Heart right ventricle (tissue), 16 donors: Measurements from ENCODE around the gene MALAT1. TPM values are rescaled to one million over a fixed set of nuclear protein-coding genes. Genes with fewer than 3 reads are reported as not detected.
A peak's percentile ranks its signal among the peaks of the same experiment; 100 is the strongest.

Experiments used
- ATAC-seq, 8 donors: fragments of 200-7000 bp; cut with Tn5 transposase; one replicate each; pipeline ENCODE4 v1.9.1; 2020; ENCODE audit warnings: mild to moderate bottlenecking in 8 of 8, moderate library complexity in 8 of 8, moderate number of reproducible peaks in 1 of 8
- DNase-seq, 2 donors: peaks; one replicate each; pipeline ENCODE4 v3.0.0-alpha.2; 2020
- H3K27ac ChIP-seq, 10 donors: fragments of 200-600 bp; sonication (generic) in 2 of 10; one replicate each; pipeline versions ENCODE4 v1.5.0 to v1.8.0; 2020 to 2022; ENCODE audit warnings: mild to moderate bottlenecking in 3 of 10
- H3K27me3 ChIP-seq, 7 donors: fragments of 200-600 bp; one replicate each; pipeline ENCODE4 v1.8.0; 2021 to 2022; ENCODE audit warnings: mild to moderate bottlenecking in 2 of 7
- H3K36me3 ChIP-seq, 9 donors: fragments of 200-600 bp; sonication (generic) in 1 of 9; one replicate each; pipeline versions ENCODE4 v1.5.0 to v1.8.0; 2020 to 2022; ENCODE audit warnings: mild to moderate bottlenecking in 2 of 9
- H3K4me1 ChIP-seq, 9 donors: fragments of 200-600 bp; sonication (generic) in 1 of 9; one replicate each; pipeline versions ENCODE4 v1.5.0 to v1.8.0; 2020 to 2022; ENCODE audit warnings: mild to moderate bottlenecking in 4 of 9
- H3K4me3 ChIP-seq, 10 donors: fragments of 200-600 bp; sonication (generic) in 2 of 10; one replicate each; pipeline versions ENCODE4 v1.5.0 to v1.8.0; 2020 to 2022; ENCODE audit warnings: mild to moderate bottlenecking in 7 of 10, moderate library complexity in 2 of 10
- H3K9me3 ChIP-seq, 11 donors: fragments of 200-600 bp in 10 of 11; sonication (generic) in 2 of 11; one replicate each; pipeline versions ENCODE4 v1.5.0 to v1.8.0; 2013 to 2022; ENCODE audit warnings: mild to moderate bottlenecking in 2 of 11, control low read depth in 1 of 11, moderate library complexity in 1 of 11
- CTCF ChIP-seq, 9 donors: fragments of 200-600 bp; sonication (generic) in 2 of 9; IDR thresholded peaks; one replicate each; pipeline versions ENCODE4 v1.5.0 to v1.8.0; 2021 to 2022; ENCODE audit warnings: antibody characterized with exemption in 9 of 9, mild to moderate bottlenecking in 5 of 9, moderate library complexity in 1 of 9
- WGBS, 2 donors: extraction: QIAGEN DNeasy Blood & Tissue Kit; methylation state at CpG; one replicate each; pipeline ENCODE4 v1.1.7; 2013; ENCODE audit warnings: inconsistent platforms in 1 of 2; 5-methylcytosine and 5-hydroxymethylcytosine counted together
- intact Hi-C, 10 donors: fragments of 100-400 bp; cut with DNase I; formaldehyde crosslinking; loops; one replicate each; pipeline versions ENCODE4 v1.11.1 to v1.14.2; 2022
- polyA plus RNA-seq, 2 donors: library from polyadenylated mRNA; stranded (reverse); fragments of 200-250 nt; gene quantifications; one replicate each; pipeline ENCODE4 v1.2.3, GENCODE V29; 2013
- total RNA-seq, 10 donors: library from RNA; stranded (reverse); fragmentation: NEBNext Ultra II Directional in 3 of 10; extraction: Animal tissue kit (Norgen Biotek cat#: 25700) in 3 of 10; gene quantifications; one replicate each; pipeline versions ENCODE4 v1.2.1 to v1.2.4, GENCODE V29; 2021 to 2023
- donor health status: Arrhythmogenic right ventricular cardiomyopathy.
- donor health status: ischemic (EF 13 %, LVEDD 7.1; RV severe dilation, severe dysfunction).
- donor health status: healthy with polysubstance abuse.
- donor health status: DM: no; HTN: yes; CAD: no.
- donor health status: DM: no; HTN: no; CAD: no.
- donor health status: ischemic (EF 25% LVEDD 6.9; RV normal size, moderate dysfunction).
- donor health status: ischemic (EF 25% LVEDD 5.7; RV mildly dilated, moderate dysfunction).
- donor health status: healthy.
- donor health status: DM: yes; HTN: yes; CAD: no.
- donor health status: Ischemic cardiomyopathy.
- donor health status: ischemic (EF 35%, LVEDD 5.7; RV mildly dilated, moderate dysfunction).
- donor health status: nonischemic (EF 11% LVEDD 7.7; RV severe dilation, severe dysfunction).
- donor health status: DM: yes; HTN: yes; CAD: no.
- donor health status: PGD.
- donor health status: ischemic (EF 29% LVEDD 5.4; RV normal size, mild dysfunction).
- donor health status: nonischemic (EF 23%, LVEDD 6.1; RV moderate dilation, normal function).

MALAT1 gene
- total and polyA plus RNA-seq, 12 donors, result 205 to 8,462 (median 5,956) TPM

- H3K4me3 ChIP-seq, result peak overlapping the region in 2 of 10 donors; percentile 4 to 39
- 17 to 24% methylated on average over 10 of the region's 10 CpGs for WGBS, 2 donors
- intact Hi-C loops, result no loop called here
- ATAC-seq (peak; percentile 1 to 49 (median 17)), DNase-seq (peak; percentile 72 to 87)
- H3K4me1 ChIP-seq, result peaks cover 71 to 92% (median 87%) of the 10 kb centered on the region in 9 donors
- no peaks in the 10 kb centered on the region for H3K27me3 ChIP-seq
- H3K36me3 ChIP-seq, result no peaks in the 10 kb centered on the region
- TF ChIP-seq CTCF (IDR thresholded peaks at IDR 0.05), result no peak
- H3K27ac ChIP-seq, result peak overlapping the region; percentile 88 to 100 (median 99)
- no peaks in the 10 kb centered on the region for H3K9me3 ChIP-seq
Observed at GRCh38 chr11:65489035-65489705, 9.7 kb upstream of the MALAT1 start.

GRCh38 chr11:65489706-65490320 lies 9.0 kb upstream of the MALAT1 start:
- intact Hi-C loops, result no loop called here
- peak overlapping the region in 1 of 10 donors; percentile 7 for H3K4me3 ChIP-seq
- peak overlapping the region; percentile 88 to 100 (median 99) for H3K27ac ChIP-seq
- peak; percentile 46 to 52 for DNase-seq
- H3K4me1 ChIP-seq, result peaks cover 75 to 98% (median 93%) of the 10 kb centered on the region in 9 donors
- no peak for TF ChIP-seq CTCF (IDR thresholded peaks at IDR 0.05)
- H3K27me3 ChIP-seq, result no peaks in the 10 kb centered on the region
- no peaks in the 10 kb centered on the region for H3K9me3 ChIP-seq
- ATAC-seq, result no peak
- no peaks in the 10 kb centered on the region for H3K36me3 ChIP-seq
- 14 to 29% methylated on average over 8 of the region's 8 CpGs for WGBS, 2 donors

- no peaks in the 10 kb centered on the region for H3K36me3 ChIP-seq
- H3K27ac ChIP-seq, result peak overlapping the region; percentile 88 to 100 (median 99)
- DNase-seq, result no peak
- ATAC-seq, result no peak
- H3K4me1 ChIP-seq, result peaks cover 80 to 97% (median 96%) of the 10 kb centered on the region in 9 donors
- no peak overlapping the region for H3K4me3 ChIP-seq
- intact Hi-C loops, result no loop called here
- no peaks in the 10 kb centered on the region for H3K9me3 ChIP-seq
- TF ChIP-seq CTCF (IDR thresholded peaks at IDR 0.05), result no peak
- H3K27me3 ChIP-seq, result no peaks in the 10 kb centered on the region
- WGBS, 2 donors, result 37 to 42% methylated on average over 3 of the region's 3 CpGs
Observed at GRCh38 chr11:65491163-65491465, 7.7 kb upstream of the MALAT1 start.

GRCh38 chr11:65491614-65492386 lies 7.0 kb upstream of the MALAT1 start:
- Histone ChIP-seq H3K4me1 (peaks cover 82 to 98% (median 97%) of the 10 kb centered on the region in 9 donors), H3K27ac (peak overlapping the region; percentile 88 to 100 (median 99)), H3K9me3 (no peaks in the 10 kb centered on the region), H3K36me3 (no peaks in the 10 kb centered on the region), H3K4me3 (peak overlapping the region in 4 of 10 donors; percentile 6 to 12 (median 9)), H3K27me3 (no peaks in the 10 kb centered on the region)
- peak in 7 of 8 donors; percentile 4 to 39 (median 30) for ATAC-seq
- 15 to 19% methylated on average over 17 of the region's 17 CpGs for WGBS, 2 donors
- intact Hi-C loops, result loop anchor here in 1 of 10 donors (2.0 kb wide), 1 partner anchor 13 kb away; no protein-coding TSS in a partner anchor
- TF ChIP-seq CTCF (IDR thresholded peaks at IDR 0.05), result no peak
- peak; percentile 76 to 81 for DNase-seq
